Measurements from ENCODE around the gene NTN4.

NTN4 gene

DNA sequence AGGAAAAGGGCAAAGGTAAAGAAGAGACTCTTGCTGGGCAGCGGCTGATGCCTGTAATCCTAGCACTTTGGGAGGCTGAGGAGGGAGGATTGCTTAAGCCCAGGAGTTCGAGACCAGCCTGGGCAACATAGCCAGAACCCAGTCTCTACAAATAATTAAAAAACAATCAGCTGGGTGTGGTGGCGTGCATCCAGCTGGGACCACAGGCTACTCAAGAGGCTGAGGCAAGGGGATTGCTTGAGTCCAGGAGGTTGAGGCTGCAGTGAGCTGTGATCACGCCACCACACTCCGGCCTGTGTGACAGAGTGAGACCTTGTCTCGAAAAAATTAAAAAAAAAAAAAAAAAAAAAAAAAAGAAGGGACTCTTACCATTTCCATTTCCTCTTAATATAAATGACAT, 138.9 kb downstream of the NTN4 start:
- DNase-seq: no peak

GRCh38 chr12:95648990-95649791, 141.4 kb downstream of the NTN4 start:
- DNase-seq: peak; percentile 91

DNA sequence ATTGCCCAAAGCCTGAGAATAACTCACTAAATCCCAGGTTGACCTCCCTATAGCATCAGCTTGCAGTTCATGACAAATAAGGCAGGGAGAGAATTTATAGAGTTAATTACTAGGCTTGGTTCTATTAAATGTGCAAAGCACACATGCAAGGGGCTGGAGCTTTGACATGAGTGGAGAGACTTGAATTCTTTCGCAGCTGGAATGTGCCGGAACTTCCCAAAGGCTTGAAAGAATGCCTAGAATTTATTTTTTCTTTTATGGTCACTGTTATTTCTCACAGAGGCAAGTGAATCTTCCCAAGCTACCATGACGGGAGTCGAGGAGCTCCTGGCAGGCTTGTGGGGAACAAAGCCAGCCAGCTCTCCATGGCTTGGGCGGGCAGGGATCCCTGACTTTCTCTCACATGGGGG, 143.8 kb downstream of the NTN4 start:
- DNase-seq: no peak

DNA sequence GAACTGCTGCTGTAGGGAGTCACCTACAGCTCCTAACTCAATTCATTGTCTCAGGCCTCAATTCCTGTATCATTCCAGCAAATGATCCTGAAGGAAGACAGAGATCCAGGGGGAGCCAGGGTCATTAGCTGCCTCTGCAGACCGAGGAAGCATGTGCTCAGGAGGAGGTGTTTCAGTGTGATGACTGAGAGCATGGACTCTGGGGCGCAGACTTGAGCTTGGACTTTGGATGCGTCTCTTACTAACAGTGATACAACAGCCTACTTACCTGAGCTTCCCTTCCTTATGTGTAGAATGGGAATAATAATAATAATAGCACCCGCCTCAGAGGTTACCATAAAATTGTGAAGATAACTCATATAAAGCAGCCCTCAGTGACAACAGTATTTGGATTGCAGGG, 147.3 kb downstream of the NTN4 start:
- no peak for DNase-seq

DNA sequence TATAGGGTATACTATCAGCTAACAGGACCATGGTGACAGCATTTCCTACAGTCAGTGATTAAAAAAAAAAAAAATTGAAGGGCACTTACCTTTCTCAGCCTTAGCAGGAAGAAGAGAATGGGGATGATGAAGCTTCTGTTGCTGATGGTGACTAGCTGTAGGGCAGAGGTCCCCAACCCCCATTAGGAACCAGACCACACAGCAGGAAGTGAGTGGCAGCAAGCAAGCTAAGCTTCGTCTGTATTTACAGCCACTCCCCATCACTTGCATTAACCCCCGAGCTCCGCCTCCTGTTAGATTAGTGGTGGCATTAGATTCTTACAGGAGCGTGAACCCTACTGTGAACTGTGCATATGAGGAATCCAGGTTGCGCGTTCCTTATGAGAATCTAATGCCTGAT, 148.0 kb downstream of the NTN4 start:
- peak; percentile 64 for DNase-seq

- no peak for DNase-seq
Observed at GRCh38 chr12:95641299-95641952, 149.1 kb downstream of the NTN4 start.

DNA sequence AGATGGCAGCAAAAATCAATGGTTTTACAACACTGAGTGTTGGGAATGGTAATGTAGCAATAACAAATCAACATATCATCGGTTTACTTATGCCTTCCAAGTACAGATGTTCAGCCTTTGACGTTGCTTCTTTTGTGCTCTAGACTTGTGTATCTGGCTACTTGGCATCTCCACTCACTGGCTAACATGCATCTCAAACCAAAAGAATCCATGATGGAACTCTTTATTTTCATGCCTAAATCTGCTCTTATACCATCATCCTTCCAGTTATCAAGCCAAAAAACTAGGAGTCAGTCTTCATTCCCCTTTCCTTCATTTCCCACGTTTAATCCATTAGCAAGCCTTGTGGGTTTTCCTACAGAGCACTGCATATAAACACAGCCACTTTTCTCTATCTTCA, 150.0 kb downstream of the NTN4 start:
- DNase-seq: no peak

DNA sequence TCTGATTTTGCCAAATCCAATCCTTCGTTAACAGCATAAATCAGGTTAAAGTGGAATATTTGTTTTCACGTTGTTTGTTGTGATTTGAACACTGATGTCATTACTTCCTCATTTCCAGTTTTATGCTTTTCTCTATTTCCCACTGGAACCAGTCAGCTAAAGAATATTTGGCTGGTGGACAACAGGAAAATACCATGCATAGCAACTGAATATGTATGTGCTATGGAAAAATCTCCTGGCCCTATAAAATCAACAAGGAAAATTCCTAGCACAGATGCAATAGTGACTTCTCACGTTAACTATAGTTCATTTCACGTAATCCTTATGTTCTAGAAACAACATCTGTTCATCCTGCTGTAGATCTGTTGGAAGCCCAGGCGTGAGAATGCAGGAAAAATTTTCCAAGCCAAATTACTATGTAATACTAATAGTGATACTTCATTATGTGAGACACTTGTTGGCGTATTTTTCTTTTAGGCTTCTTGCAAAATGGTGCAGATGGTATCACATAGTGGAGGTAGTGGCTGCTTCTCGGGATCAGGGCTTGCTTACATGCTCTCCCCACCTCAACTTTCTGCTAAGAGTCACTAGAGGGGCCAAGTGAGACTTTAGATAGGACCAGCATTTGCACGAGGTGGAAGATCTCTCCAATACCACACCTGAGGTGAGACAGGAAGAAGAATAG, 153.0 kb downstream of the NTN4 start:
- no peak for DNase-seq

DNA sequence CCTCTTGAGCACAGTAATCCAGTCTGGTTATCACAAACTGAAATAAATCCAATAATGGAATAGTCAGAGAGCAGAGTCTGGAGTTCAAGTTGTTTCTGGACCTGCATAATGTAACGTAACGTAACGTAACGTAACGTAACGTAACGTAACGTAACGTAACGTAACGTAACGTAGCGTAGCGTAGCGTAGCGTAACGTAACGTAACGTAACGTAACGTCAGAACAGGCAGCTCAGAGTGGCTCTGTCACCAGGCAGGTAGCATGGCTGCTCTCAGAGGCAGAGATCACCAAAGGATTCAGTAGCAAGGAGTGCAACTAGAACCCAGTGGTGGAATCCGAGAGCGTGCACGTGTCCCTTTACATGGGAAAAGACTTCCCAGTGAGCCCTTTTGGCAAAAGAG, 153.6 kb downstream of the NTN4 start:
- DNase-seq: no peak

DNA sequence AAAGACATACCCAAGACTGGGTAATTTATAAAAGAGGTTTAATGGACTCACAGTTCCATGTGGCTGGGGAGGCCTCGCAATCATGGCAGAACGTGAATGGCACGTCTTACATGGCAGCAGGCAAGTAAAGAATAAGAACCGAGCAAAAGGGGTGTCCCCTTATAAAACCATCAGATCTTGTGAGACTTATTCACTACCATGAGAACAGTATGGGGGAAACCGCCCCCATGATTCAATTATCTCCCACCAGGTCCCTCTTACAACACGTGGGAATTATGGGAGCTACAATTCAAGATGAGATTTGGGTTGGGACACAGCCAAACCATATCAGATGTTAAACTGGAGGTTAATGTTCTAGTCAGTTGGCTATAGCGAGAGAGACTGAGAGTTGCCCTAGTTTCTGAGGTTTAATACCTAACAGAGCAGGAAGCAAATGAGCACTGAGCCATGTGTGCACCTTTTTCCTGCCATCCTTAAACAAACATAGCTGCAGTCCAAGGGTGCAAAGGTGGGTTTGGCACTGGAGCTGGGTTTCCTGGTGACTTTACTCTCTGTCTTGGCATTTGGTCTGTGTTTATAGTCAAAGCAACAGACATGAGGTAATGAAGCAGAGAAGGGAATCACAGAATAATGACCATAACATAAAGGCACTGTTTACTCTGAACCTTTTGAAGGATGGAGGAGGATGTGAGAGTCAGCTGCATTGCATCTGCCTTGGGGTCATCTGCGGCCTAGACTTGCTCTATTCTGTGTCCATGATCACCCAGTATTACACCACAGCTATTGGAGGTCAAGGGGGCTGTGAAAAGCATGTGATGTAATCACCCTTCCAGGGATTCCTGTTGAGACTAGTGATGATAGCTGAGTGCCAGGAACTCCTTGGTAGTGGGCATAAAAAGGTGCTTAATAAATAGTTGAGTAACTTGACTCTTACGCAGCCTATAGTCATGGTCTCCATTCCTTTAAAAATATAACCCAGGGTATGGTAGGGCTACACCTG, 155.6 kb downstream of the NTN4 start:
- peak; percentile 86 for DNase-seq

DNA sequence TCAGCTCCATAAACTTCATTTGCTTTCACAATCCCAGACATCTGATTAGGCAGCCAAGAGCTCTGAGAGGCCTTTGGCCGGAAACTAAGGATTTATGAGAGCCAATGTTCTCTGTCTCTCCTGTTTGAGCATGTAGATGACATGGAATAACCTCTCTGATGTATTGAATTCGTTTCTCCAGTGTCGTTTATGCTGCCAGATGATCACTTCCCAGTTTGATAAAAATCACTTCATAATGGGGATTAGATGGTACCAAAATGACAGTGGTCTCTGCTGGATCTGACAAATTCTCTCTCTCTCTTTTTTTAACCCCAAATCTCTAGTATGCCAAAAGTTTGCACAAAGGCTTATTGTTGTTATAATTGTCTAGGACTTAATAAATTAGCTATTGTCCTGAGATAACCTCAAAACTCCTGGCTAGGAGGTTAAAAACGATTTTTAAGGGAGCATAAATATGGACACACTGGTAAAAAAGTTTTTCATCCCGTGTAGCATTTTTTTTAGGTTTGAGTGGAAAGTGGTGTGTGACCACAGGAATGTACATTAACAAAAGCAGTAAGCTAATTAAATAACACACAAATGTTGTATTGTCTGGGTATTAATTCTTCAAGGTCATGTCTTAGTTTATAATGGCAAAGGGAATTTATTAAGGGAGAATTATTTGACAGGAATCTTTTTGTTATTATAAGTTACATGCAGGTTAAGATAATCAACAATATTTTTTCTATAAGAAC, 156.7 kb downstream of the NTN4 start:
- no peak for DNase-seq

GRCh38 chr12:95633049-95633731, 157.4 kb downstream of the NTN4 start:
- DNase-seq: no peak

DNA sequence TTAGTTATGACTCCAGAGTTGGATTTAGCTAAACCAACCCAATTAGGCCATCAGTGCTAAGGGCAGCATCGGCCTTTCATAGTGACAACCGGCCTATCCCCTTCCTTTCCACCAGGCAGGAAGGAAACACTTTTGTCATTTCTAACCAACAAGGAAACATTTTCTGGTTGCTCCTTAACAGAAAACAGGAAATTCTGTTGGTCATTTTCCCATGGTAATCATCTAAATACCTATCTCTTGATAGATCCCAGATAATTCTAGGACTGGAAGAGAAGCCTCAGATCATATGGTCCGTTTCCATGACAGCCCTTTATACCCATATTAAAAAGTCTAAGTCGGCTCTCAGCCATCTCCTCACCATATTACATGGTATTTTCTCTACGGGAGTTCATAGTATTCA, 160.1 kb downstream of the NTN4 start:
- no peak for DNase-seq

DNA sequence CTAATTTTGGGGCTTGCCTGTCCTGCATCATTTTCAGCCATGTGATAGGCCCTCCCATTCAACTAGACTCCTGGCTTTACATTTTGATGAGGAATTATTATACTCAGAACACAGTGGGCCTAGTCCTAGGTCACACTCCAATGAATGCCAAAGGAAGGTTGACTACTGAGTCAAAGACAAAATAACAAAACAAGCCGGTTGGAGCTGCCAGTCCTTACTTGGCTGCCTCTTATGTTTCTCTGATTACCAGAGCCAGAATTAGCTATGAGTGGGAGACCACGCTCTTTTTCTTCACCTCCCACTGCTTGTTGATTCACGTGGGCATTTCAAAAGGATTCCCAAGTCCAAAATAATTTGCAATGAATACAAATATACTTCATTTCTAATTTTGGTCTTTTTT, 161.2 kb downstream of the NTN4 start:
- no peak for DNase-seq

DNA sequence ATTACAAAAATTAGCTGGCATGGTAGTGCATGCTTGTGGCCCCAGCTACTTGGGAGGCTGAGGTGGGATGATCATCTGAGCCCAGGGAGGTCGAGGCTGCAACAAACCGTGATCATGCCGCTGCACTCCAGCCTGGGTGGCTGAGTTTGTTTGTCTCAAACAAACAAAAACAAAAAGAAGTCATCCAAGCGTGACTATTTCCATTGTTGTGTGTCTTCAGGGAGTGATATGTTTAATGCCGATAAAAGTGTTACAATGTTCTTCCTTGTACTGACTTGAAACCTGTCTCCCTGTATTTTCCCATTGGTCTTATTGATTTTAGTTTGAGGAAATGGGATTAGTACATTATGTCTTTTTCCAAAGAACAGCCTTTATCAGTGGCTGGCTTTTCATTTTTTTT, 163.7 kb downstream of the NTN4 start:
- peak; percentile 28 for DNase-seq

DNA sequence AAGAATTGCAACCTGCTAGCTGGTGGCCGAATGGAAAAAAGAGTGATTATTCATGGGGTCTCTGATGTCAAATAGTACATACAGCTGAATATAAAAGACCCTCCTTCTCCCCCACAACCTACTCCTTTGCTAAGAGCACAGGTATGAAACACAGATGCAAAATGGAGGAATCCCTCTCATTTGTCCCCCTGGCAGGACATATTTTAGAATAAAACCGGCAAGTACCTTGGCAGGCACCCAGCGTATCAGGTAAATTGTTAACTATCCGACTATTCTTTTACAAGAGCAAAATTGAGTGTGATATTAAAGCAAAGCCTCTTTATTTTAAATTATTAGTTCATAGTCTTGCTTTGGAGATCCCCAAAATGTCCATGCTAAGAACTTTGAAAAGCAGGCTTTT, 165.6 kb downstream of the NTN4 start:
- DNase-seq: no peak

DNA sequence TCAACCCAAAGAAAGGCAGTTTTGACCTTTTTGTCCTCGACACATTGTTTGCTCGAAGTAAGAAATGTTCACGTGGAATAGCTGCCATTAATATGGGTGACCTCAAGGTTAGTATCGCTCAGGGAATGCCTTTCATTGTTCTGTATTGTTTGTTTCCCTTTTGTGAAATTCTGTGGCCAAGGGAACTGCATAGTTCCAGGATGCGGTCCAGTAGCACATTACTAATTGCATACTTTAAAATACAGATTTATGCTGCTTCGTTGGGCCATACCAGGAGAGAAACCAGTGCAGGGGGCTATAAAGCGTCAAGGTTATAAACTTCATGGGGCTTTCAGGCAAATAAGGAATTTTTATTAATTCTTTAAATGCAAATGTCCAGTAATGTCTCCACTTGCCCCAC, 166.0 kb downstream of the NTN4 start:
- DNase-seq: no peak

GRCh38 chr12:95623554-95624170, 166.9 kb downstream of the NTN4 start:
- peak; percentile 79 for DNase-seq

GRCh38 chr12:95622879-95623278, 167.7 kb downstream of the NTN4 start:
- no peak for DNase-seq

- DNase-seq: no peak
Observed at GRCh38 chr12:95621725-95622124, 168.8 kb downstream of the NTN4 start.

- DNase-seq: no peak
Observed at GRCh38 chr12:95620171-95620570, 170.4 kb downstream of the NTN4 start.
